MCF 10A (cell line): ENCODE data around the gene IL1F10. TPM values are rescaled to one million over a fixed set of nuclear protein-coding genes. Genes with fewer than 3 reads are reported as not detected.

Experiments used
- BruUV-seq: library from RNA; stranded (reverse); fragments of 400-500 nt; replicated peaks from 2 replicates; lab custom pipeline; 2021; lab: Mats Ljungman, UMichigan
- CTCF ChIA-PET: fragments of 300-600 bp; sonication (Branson Sonifier 250); formaldehyde crosslinking; extraction: SDS; loops from one replicate; lab custom pipeline; 2021; ENCODE audit warnings: antibody characterized with exemption, inconsistent platforms; lab: Yijun Ruan, JAX
- POLR2A ChIA-PET: fragments of 300-600, 350-650 bp; sonication (Branson Sonifier 250); formaldehyde crosslinking; extraction: SDS; loops from one replicate; lab custom pipeline; 2020; ENCODE audit warnings: antibody characterized with exemption, inconsistent platforms; lab: Yijun Ruan, JAX
- DNase-seq: peaks from one replicate; pipeline ENCODE4 v3.0.0-alpha.2; 2018; ENCODE audit not compliant: unreplicated experiment
- H3K27ac Mint-ChIP-seq: one replicate; pipeline ENCODE4 v1.8.0; 2022; ENCODE audit warnings: mild to moderate bottlenecking, low read depth, mixed read lengths; ENCODE audit not compliant: unreplicated experiment
- H3K27me3 Mint-ChIP-seq: one replicate; pipeline ENCODE4 v1.8.0; 2022; ENCODE audit warnings: mixed read lengths; ENCODE audit not compliant: insufficient read depth, unreplicated experiment
- H3K36me3 Mint-ChIP-seq: one replicate; pipeline ENCODE4 v1.8.0; 2022; ENCODE audit warnings: mild to moderate bottlenecking, moderate library complexity, mixed read lengths; ENCODE audit not compliant: insufficient read depth, unreplicated experiment
- H3K4me1 Mint-ChIP-seq: one replicate; pipeline ENCODE4 v1.8.0; 2022; ENCODE audit warnings: mixed read lengths; ENCODE audit not compliant: insufficient read depth, unreplicated experiment
- H3K4me3 Mint-ChIP-seq: one replicate; pipeline ENCODE4 v1.8.0; 2022; ENCODE audit warnings: mild to moderate bottlenecking, moderate library complexity, mixed read lengths; ENCODE audit not compliant: unreplicated experiment
- H3K9me3 Mint-ChIP-seq: one replicate; pipeline ENCODE4 v1.8.0; 2022; ENCODE audit warnings: mixed read lengths; ENCODE audit not compliant: unreplicated experiment
- intact Hi-C: fragments of 100-400 bp; cut with micrococcal nuclease; formaldehyde crosslinking; loops from 2 replicates; pipeline ENCODE4 v1.14.1; 2022
- total RNA-seq: library from RNA; stranded (reverse); gene quantifications from 2 replicates; pipeline ENCODE4 v1.2.3, GENCODE V29; 2022
- TF ChIP-seq, protein P1 (sequence below): fragments of 200-600 bp; IDR thresholded peaks from one replicate; pipeline ENCODE4 v1.8.0; 2022; ENCODE audit warnings: antibody characterized with exemption, mild to moderate bottlenecking; ENCODE audit not compliant: unreplicated experiment

Gene IL1F10
- total RNA-seq, 1 experiment from 2014 or later: not detected

DNA sequence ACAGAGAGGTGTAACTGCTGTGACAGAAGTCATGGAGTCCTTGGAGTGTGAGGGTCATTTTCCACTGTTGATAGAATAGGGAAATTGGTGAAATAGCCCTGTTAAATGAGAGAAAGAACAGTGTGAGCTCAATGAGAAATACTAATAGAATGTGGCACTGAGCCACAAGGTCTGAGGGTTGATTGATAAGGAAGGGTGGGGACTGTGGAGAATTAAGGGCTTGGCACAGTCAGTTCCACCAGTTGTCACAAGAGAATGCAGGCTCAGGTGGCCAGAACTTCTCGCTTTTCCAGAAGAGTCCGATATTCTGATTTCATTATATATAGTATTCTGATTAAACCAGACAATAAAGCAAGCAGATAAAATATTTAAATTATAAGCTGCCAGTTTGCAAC is 50.5 kb downstream of the IL1F10 start:
- DNase-seq: no peak
- H3K27me3 Mint-ChIP-seq: no peaks in the 10 kb centered on the region
- no peaks in the 10 kb centered on the region for H3K36me3 Mint-ChIP-seq
- TF ChIP-seq, protein P1, sequence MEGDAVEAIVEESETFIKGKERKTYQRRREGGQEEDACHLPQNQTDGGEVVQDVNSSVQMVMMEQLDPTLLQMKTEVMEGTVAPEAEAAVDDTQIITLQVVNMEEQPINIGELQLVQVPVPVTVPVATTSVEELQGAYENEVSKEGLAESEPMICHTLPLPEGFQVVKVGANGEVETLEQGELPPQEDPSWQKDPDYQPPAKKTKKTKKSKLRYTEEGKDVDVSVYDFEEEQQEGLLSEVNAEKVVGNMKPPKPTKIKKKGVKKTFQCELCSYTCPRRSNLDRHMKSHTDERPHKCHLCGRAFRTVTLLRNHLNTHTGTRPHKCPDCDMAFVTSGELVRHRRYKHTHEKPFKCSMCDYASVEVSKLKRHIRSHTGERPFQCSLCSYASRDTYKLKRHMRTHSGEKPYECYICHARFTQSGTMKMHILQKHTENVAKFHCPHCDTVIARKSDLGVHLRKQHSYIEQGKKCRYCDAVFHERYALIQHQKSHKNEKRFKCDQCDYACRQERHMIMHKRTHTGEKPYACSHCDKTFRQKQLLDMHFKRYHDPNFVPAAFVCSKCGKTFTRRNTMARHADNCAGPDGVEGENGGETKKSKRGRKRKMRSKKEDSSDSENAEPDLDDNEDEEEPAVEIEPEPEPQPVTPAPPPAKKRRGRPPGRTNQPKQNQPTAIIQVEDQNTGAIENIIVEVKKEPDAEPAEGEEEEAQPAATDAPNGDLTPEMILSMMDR: no peak
- H3K9me3 Mint-ChIP-seq: no peaks in the 10 kb centered on the region
- no TSS peak for BruUV-seq
- ChIA-PET POLR2A (interaction anchor here (1.0 to 1.3 kb wide), 7 partner anchors 8 to 123 kb away, joined by 3 to 9 read pairs (median 4); no protein-coding TSS in a partner anchor), CTCF (interaction anchor here (0.5 to 7.9 kb wide), 6 partner anchors 19 to 272 kb away, joined by 3 to 69 read pairs (median 10); no protein-coding TSS in a partner anchor)
- intact Hi-C loops: no loop called here
- no peak overlapping the region for H3K4me3 Mint-ChIP-seq
- no peak overlapping the region for H3K27ac Mint-ChIP-seq
- H3K4me1 Mint-ChIP-seq: peaks cover 13% of the 10 kb centered on the region

DNA sequence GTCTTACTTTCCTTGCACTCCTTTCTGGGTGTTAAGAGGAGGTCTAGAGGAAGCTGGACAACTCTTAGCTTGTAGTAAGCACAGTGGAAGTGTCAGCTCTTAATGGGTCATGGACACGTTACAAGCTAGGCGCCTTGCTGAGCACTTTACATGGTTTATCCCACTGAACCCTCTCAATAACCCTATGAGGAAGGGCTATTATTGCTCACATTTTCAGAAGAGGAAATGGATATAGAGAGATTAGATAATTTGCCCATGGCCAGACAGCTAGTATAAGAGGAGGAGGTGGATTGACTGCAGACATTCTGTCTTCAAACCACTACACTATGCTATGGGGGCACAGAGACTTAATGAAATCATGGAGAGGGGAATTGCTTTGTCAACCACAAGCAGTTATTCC is 51.3 kb downstream of the IL1F10 start:
- POLR2A ChIA-PET: no interaction called here
- Mint-ChIP-seq H3K27ac (no peak overlapping the region), H3K4me3 (no peak overlapping the region), H3K4me1 (peaks cover 14% of the 10 kb centered on the region), H3K36me3 (no peaks in the 10 kb centered on the region), H3K27me3 (no peaks in the 10 kb centered on the region), H3K9me3 (no peaks in the 10 kb centered on the region)
- TF ChIP-seq, protein P1: no peak
- CTCF ChIA-PET: interaction anchor here (0.9 to 7.9 kb wide), 3 partner anchors 11 to 40 kb away, joined by 3 to 69 read pairs (median 32); no protein-coding TSS in a partner anchor
- intact Hi-C loops: no loop called here
- DNase-seq: no peak
- BruUV-seq: no TSS peak

DNA sequence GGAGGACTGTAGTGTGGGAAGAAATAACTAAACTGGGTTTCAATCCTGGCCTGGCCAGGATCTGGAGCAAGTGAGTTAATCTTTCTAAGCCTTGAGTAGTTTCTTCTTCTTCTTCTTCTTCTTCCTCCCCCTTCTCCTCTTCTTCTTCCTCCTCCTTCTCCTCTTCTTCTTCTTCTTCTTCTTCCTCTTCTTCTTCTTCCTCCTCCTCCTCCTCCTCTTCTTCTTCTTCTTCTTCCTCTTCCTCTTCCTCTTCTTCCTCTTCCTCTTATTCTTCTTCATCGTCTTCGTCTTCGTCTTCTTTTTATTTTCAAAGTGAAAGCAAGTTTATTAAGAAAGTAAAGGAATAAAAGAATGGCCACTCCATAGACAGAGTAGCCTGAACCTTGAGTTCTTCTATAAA is 53.1 kb downstream of the IL1F10 start:
- ChIA-PET POLR2A (no interaction called here), CTCF (interaction anchor here (2.9 to 6.6 kb wide), 2 partner anchors 17 to 41 kb away, joined by 14 to 32 read pairs; no protein-coding TSS in a partner anchor)
- peaks cover 28% of the 10 kb centered on the region for H3K4me1 Mint-ChIP-seq
- H3K27me3 Mint-ChIP-seq: no peaks in the 10 kb centered on the region
- no peak overlapping the region for H3K27ac Mint-ChIP-seq
- BruUV-seq: no TSS peak
- H3K4me3 Mint-ChIP-seq: no peak overlapping the region
- TF ChIP-seq, protein P1: no peak
- no peak for DNase-seq
- H3K36me3 Mint-ChIP-seq: no peaks in the 10 kb centered on the region
- intact Hi-C loops: no loop called here
- H3K9me3 Mint-ChIP-seq: no peaks in the 10 kb centered on the region

DNA sequence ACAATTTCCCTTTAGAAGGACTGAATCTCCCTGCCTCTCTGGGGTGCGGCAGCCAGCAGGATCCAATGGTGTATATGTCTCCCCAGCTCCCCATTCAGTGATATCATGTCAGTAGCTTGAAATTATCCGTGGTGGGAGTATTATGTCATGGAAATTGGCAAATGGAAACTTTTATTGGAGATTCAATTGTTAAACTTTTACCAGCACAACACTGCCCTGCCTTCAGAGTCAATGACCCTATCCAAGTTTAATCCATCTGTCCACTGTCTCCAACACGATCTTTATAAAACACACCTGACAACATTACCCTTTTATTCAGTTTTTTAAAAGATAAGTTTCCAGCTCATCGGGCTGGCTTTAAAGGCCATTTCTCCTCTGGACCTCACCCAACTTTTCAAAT is 54.6 kb downstream of the IL1F10 start:
- CTCF ChIA-PET: interaction anchor here (0.5 to 6.6 kb wide), 7 partner anchors 8 to 269 kb away, joined by 3 to 32 read pairs (median 5); no protein-coding TSS in a partner anchor

More for the DNA sequence above, 54.6 kb downstream of the IL1F10 start:
- no peak overlapping the region for H3K4me3 Mint-ChIP-seq
- no peaks in the 10 kb centered on the region for H3K27me3 Mint-ChIP-seq
- no peaks in the 10 kb centered on the region for H3K9me3 Mint-ChIP-seq
- no TSS peak for BruUV-seq
- POLR2A ChIA-PET: interaction anchor here (1.6 kb wide), 1 partner anchor 14 kb away, joined by 3 read pairs; no protein-coding TSS in a partner anchor
- peaks cover 23% of the 10 kb centered on the region for H3K4me1 Mint-ChIP-seq
- TF ChIP-seq, protein P1: no peak
- no peaks in the 10 kb centered on the region for H3K36me3 Mint-ChIP-seq
- H3K27ac Mint-ChIP-seq: no peak overlapping the region
- DNase-seq: no peak
- intact Hi-C loops: no loop called here
